Activated T-cell treated with anti-CD3 and anti-CD28 coated beads for 48 hours (primary cell): ENCODE data around the gene UBE2QL1.
"Not testable (repeated sequence)": the region's sequence is repeated elsewhere in the genome, so short reads cannot be mapped to it uniquely, and the experiment has no call there.

Source experiments
- DNase-seq: peaks from one replicate; pipeline ENCODE4 v3.0.0-alpha.2; 2020; ENCODE audit warnings: low read depth

The UBE2QL1 gene

DNA sequence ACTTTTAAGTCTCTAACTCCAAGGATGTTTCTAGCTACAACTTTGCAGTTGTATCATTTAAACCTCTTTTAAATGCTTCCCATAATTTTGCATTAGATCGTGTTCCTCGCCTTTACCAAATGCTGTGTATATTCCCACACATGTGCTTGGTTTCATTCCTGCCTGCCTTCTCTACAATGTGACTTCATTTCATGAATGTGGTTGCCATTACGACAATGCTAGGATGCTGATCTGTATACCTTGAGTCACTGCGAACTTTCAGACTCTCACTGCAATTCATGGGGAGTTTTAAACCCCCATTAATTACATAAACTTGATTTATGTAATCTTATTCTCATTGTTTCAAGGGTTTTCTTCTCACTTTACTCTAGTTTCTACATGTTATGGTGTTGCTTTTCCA is 50.3 kb downstream of the UBE2QL1 start:
- DNase-seq: no peak

DNA sequence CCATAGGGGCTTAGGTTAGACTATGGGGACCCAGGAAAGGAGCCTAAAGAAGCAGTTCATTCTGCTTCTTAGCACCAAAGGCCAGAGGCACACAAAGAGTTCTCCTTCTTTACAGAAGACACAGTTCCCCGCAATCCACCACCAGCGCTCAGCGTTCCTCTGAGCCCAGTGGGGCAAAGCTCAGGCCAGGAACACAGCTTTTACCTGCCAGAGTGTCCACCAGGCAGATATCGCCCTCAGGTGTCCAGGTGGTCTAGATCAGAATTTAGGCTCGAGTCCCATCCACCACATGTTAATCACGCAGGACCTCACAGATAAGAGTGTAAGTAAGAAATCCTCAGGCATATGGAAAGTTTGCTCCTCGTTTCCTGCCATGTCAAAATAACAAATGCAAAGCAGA is 53.0 kb downstream of the UBE2QL1 start:
- no peak for DNase-seq

DNA sequence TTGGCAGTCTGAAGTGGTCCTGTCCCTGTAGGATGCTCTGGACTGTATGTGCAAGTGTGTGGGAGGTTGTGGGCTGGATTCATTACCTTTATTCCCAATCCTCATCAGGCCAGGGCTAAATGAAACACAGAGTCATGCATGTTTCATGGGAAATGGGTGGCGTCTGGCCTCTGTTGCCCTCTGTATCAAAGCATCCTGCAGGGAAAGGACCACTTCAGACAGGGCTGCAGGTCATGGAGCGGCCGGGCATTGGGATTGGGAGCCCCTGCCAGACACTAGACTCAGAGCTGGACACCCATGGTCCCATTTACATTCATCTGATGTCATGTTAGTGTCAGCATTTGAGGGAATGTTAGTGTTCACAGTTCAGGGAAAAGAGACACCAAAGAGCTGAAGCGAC is 53.8 kb downstream of the UBE2QL1 start:
- DNase-seq: no peak

DNA sequence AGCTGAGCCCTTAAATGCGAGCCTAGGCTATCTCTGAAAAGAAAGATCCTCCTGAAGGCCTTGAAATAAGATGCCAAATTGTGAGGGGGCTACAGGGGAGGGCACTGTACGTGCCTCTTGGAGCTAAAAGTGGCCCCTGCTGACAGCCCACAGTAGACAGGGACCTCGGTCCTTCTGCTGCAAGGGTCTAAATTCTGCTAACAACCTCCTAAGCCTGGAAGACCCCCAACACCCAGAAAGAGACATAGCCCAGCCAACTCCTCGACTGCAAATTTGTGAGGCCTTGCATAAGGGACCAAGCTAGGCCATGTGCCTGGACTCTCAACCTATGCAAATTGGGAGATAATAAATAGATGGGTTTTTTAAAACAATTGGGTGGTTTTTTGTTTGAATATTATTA is 54.7 kb downstream of the UBE2QL1 start:
- no peak for DNase-seq

DNA sequence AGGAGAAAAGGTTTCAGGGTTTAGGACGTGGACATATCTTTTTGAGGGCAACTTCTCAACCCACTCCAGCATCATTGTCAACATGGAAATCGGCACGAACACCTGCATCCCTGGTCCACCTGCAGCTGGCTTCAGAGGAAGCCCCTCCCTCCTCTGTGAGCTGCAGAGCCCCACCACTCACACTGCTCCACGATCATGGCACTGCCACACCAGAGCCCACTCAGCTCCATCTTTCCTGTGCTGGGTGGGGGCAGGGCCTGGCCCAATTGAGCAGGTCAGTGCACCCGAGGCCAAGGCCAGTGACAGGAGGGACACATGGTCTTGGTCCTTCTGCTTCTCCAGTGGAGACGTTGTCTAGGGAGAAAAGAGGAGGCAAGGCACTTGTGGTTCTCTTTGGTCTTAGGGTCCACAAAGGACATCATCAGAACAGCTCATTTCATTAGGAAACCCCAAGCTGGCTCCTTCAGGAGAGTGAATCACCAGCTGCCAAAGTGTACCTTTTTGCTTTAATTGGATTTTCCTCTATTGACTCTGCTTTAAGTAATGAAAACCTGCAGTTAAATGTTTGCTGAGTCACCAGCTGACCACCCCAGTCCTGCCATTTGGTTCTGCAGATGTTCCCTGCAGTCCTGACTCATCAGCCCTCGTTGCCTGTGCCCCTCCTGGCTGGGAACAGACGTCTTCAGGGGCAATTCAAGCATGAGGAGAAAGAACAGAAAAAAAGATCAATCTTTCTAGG is 56.2 kb downstream of the UBE2QL1 start:
- DNase-seq: no peak

- no peak for DNase-seq
These were observed 56.7 kb downstream of the UBE2QL1 start for GRCh38 chr5:6505416-6505755.

- DNase-seq: no peak
These were observed 57.3 kb downstream of the UBE2QL1 start for GRCh38 chr5:6505783-6506557.

- no peak for DNase-seq
These were observed 58.0 kb downstream of the UBE2QL1 start for GRCh38 chr5:6506611-6507010.

- no peak for DNase-seq
These were observed 60.3 kb downstream of the UBE2QL1 start for GRCh38 chr5:6508931-6509330.

GRCh38 chr5:6510132-6510531 is 61.5 kb downstream of the UBE2QL1 start:
- no peak for DNase-seq

DNA sequence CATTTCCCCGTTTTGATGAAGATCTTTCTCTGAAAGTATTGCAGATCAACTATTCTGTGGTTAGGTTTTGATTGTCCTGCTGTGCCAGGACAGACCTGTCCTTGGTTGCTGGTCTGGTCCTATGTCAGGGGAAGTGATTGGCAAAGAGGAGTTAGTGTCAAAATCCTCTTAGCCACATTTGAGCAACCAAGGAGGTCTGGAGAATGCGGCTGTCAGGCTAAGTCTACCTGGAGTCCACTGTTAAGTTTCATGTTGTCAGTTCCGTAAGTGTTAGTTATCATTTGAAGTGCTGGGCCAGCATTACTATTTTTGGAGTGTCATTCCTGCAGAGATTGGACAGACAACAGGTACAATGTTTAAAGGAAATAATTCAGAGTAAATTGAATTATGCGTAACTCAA is 62.3 kb downstream of the UBE2QL1 start:
- DNase-seq: no peak

- DNase-seq: not testable (repeated sequence)
These were observed 67.2 kb downstream of the UBE2QL1 start for GRCh38 chr5:6515812-6516211.

DNA sequence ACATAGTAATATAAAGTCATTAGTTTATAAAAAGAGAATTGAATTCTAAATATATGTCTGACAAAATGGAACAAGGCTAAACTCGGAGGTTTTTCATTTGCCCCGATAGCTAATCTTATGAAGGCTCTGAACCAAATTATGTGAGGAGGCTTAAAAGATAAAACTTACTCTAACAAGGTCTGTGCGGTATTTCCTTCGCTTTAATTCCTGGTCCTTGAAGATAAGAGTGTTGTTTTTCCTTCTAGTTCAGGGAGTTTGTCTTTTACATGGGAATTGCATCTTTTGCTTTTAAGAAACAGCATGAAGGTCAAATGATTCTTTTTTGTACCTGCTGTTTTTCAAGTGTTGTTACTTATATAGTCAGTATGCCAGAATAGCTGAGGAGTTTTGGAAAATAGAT is 68.2 kb downstream of the UBE2QL1 start:
- DNase-seq: no peak

DNA sequence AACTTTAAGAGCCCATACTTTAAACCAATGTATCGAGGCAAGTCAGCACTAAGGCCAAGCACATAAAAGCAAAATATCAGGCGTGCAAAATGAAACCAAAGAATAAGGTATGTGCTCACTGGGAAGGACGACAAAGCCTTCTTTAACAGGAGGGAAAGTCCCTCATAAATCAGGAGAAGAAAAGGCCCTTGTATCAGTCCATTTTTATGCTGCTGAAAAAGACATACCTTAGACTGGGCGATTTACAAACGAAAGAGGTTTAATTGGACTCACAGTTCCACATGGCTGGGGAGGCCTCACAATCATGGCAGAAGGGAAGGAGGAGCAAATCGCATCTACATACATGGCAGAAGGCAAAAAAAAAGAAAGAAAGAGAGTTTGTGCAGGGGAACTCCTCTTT is 68.9 kb downstream of the UBE2QL1 start:
- DNase-seq: no peak

- no peak for DNase-seq
These were observed 69.8 kb downstream of the UBE2QL1 start for GRCh38 chr5:6518298-6519057.

DNA sequence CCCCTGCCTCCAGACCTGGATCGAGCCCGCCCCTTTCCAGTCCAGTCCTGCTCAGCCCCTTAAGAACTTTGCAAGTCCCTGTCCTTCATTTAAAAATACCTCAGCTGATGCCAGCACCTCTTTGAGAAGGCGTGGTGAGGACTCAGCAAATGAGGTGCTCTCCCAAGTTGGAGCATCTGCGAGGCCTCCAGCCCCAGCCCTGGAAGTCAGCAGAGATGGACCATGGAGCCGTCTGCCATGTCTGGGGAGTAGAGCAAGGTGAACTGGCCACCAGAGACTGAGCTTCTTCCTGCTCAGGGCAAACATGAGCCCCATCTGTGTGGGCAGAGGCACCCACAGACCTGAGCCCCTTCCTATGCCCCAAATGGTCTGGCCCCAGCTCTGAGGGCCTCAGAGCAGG is 71.5 kb downstream of the UBE2QL1 start:
- DNase-seq: no peak

GRCh38 chr5:6522331-6522730 is 73.7 kb downstream of the UBE2QL1 start:
- no peak for DNase-seq

GRCh38 chr5:6522923-6523322 is 74.3 kb downstream of the UBE2QL1 start:
- no peak for DNase-seq

- DNase-seq: no peak
These were observed 76.8 kb downstream of the UBE2QL1 start for GRCh38 chr5:6525422-6525821.

DNA sequence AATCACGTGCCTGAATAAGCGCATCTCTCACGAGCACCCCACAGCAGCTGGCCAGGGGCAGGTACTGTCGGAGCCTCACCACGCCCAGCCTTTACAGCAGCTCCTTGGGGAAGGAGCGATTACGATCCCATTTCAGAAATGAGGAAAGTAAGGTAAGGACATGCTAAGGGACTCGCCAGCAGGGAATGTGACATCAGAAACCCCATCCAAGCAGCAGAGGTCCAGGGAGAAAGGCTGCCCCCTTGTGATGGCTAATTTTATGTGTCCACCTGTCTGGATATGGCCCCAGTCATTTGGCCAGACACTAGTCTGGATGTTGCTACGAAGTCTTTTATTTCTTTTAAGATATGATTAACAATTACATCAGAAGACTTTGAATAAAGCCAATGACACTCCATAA is 77.3 kb downstream of the UBE2QL1 start:
- no peak for DNase-seq

DNA sequence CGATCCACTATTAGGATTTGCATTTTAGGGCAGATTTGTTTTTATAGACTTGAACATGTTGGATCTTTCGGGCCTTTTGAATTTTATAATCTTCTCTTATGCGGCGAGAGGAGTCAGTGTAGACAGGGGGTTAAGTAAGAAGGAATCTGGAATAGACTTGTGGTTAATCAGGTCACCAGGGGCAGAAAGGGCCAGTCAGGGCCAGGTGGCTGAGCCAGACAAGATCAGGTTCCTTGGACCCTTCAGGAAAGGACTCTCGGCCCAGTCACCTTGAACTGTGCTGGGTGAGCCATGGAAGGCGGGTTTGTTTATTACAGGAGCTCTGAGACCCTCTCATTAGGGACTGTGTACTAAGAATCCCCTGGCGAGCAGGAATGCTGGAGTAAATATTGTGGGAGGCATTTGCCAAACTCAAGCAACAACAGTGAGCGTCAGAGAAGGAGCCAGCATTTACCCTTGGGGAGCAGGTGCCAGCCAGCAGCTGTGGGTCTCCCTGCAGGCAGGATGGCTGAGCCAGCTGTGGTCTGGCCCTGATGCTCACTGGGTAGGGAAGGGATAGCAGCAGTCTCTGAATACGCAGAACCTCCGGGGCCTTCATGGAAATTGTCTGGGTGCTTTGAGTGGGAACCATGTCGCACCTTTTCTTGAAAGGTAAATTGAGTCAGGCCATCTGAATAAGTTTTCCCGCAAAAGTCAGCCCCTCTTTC is 79.2 kb downstream of the UBE2QL1 start:
- DNase-seq: no peak

- no peak for DNase-seq
These were observed 86.9 kb downstream of the UBE2QL1 start for GRCh38 chr5:6535594-6535993.
